HepG2 (cell line): Measurements from ENCODE around the gene CCDC93. TPM values are rescaled to one million over a fixed set of nuclear protein-coding genes. Genes with fewer than 3 reads are reported as not detected.

Experiments
- ATAC-seq: fragments of 200-7000 bp; cut with Tn5 transposase; 3 replicates; pipeline ENCODE4 v1.9.1; 2020; ENCODE audit warnings: mild to moderate bottlenecking, moderate library complexity
- BruUV-seq: library from RNA; stranded (reverse); fragments of 400-500 nt; replicated peaks from 2 replicates; lab custom pipeline; 2021; lab: Mats Ljungman, UMichigan
- CTCF ChIA-PET: fragments of 300-600 bp; formaldehyde crosslinking; extraction: SDS; loops from one replicate; lab custom pipeline; 2021; ENCODE audit warnings: low total read pairs, inconsistent platforms, low intra/inter-chr PET ratio; lab: Yijun Ruan, JAX
- POLR2A ChIA-PET: fragments of 350-600 bp; sonication (Branson Sonifier 250); formaldehyde crosslinking; loops from one replicate; lab custom pipeline; 2020; ENCODE audit warnings: antibody characterized with exemption, inconsistent platforms; lab: Yijun Ruan, JAX
- DNase-seq: peaks from one replicate; pipeline ENCODE4 v3.0.0-alpha.2; 2015; ENCODE audit warnings: low spot score
- FAIRE-seq: peaks from 3 replicates; lab custom pipeline; 2011; peaks lifted over from hg19 to GRCh38; lab: Jason Lieb, UNC
- H2AFZ ChIP-seq: one replicate; pipeline ENCODE4 v1.6.1; 2011; ENCODE audit warnings: low read length, inconsistent platforms
- H3K27ac ChIP-seq: fragments of 300-600 bp; 3 replicates; pipeline ENCODE4 v1.8.0; 2011; ENCODE audit warnings: mixed run types, mild to moderate bottlenecking, mixed read lengths, low read length, inconsistent platforms; ENCODE audit not compliant: insufficient read depth; ENCODE audit errors: extremely low read length
- H3K27me3 ChIP-seq, 2 experiments: fragments of 200-600 bp in 1 of 2; 2 replicates in 1 of 2; 3 replicates in 1 of 2; pipeline versions ENCODE4 v1.6.0 to v1.8.0; 2011; ENCODE audit warnings: low read length in 2 of 2, mild to moderate bottlenecking in 2 of 2, moderate library complexity in 2 of 2, inconsistent platforms in 1 of 2; ENCODE audit not compliant: insufficient read depth in 2 of 2, control insufficient read depth in 1 of 2
- H3K36me3 ChIP-seq, 2 experiments: fragments of 200-600 bp in 1 of 2; replicated peaks in 1 of 2; 2 replicates in 1 of 2; 3 replicates in 1 of 2; pipeline versions ENCODE4 v1.5.1 to v1.8.0; 2011; ENCODE audit warnings: low read length in 2 of 2, inconsistent platforms in 1 of 2; ENCODE audit not compliant: insufficient read depth in 2 of 2, control insufficient read depth in 1 of 2
- H3K4me1 ChIP-seq: 2 replicates; pipeline ENCODE4 v1.5.1; 2012; ENCODE audit warnings: low read length, inconsistent platforms; ENCODE audit not compliant: insufficient read depth
- H3K4me2 ChIP-seq: 2 replicates; pipeline ENCODE4 v1.6.0; 2011; ENCODE audit warnings: low read depth, low read length, inconsistent platforms
- H3K4me3 ChIP-seq, 3 experiments: fragments of 200-600 bp in 1 of 3; sonication (generic), shearing (Covaris generic) in 1 of 3; replicated peaks in 1 of 3; 2 replicates each; pipeline ENCODE4 v1.5.1; 2011 to 2016; ENCODE audit warnings: low read length in 3 of 3, inconsistent platforms in 2 of 3, low read depth in 2 of 3, mild to moderate bottlenecking in 2 of 3, control low read depth in 1 of 3, mixed read lengths in 1 of 3; ENCODE audit not compliant: insufficient read depth in 1 of 3
- H3K79me2 ChIP-seq: one replicate; pipeline ENCODE4 v1.6.1; 2011; ENCODE audit warnings: low read length, inconsistent platforms; ENCODE audit not compliant: insufficient read depth
- H3K9ac ChIP-seq: 2 replicates; pipeline ENCODE4 v1.6.0; 2011; ENCODE audit warnings: mild to moderate bottlenecking, low read depth, low read length, inconsistent platforms; ENCODE audit not compliant: insufficient read depth
- H3K9me3 ChIP-seq: 2 replicates; pipeline ENCODE4 v1.5.1; 2012; ENCODE audit warnings: mild to moderate bottlenecking, low read length
- H4K20me1 ChIP-seq: 2 replicates; pipeline ENCODE4 v1.6.0; 2011; ENCODE audit warnings: inconsistent platforms, mild to moderate bottlenecking, low read length, moderate library complexity; ENCODE audit not compliant: insufficient read depth
- CTCF ChIP-seq: sonication (generic); formaldehyde crosslinking; IDR thresholded peaks from 2 replicates; pipeline ENCODE4 v1.5.0; 2020; ENCODE audit warnings: mild to moderate bottlenecking, missing genetic modification reagents, moderate library complexity
- MATR3 ChIP-seq: sonication (generic); formaldehyde crosslinking; IDR thresholded peaks from 2 replicates; pipeline ENCODE4 v1.4.0; 2020; ENCODE audit warnings: missing genetic modification reagents
- MEF2D ChIP-seq: sonication (generic); formaldehyde crosslinking; IDR thresholded peaks from 2 replicates; pipeline ENCODE4 v1.5.1; 2020; ENCODE audit warnings: mild to moderate bottlenecking, missing genetic modification reagents
- RFX1 ChIP-seq: fragments of 450-650 bp; IDR thresholded peaks from 2 replicates; pipeline ENCODE4 v1.6.1; 2017
- ZNF317 ChIP-seq: sonication (generic); formaldehyde crosslinking; IDR thresholded peaks from 2 replicates; pipeline ENCODE4 v1.5.0; 2020; ENCODE audit warnings: mild to moderate bottlenecking, missing genetic modification reagents
- ZNF331 ChIP-seq: sonication (generic); formaldehyde crosslinking; IDR thresholded peaks from 2 replicates; pipeline ENCODE4 v1.4.0; 2020; ENCODE audit warnings: missing genetic modification reagents
- ZNF576 ChIP-seq: sonication (generic); formaldehyde crosslinking; IDR thresholded peaks from 2 replicates; pipeline ENCODE4 v1.4.0; 2020; ENCODE audit warnings: mild to moderate bottlenecking, missing genetic modification reagents
- ZNF597 ChIP-seq: sonication (generic); formaldehyde crosslinking; IDR thresholded peaks from 2 replicates; pipeline ENCODE4 v1.5.0; 2020; ENCODE audit warnings: missing genetic modification reagents
- ZNF800 ChIP-seq: sonication (generic); formaldehyde crosslinking; IDR thresholded peaks from 2 replicates; pipeline ENCODE4 v1.4.0; 2020; ENCODE audit warnings: missing genetic modification reagents
- WGBS: methylation state at CpG from one replicate; pipeline ENCODE4 v1.1.6; 2017; ENCODE audit warnings: low lambda C conversion rate; 5-methylcytosine and 5-hydroxymethylcytosine counted together
- in situ Hi-C: cut with HindIII; loops from 2 replicates; pipeline ENCODE4 v1.10.0; 2017; ENCODE audit warnings: low pct_unique_long_range_greater_than_20kb; ENCODE audit not compliant: extremely low pct_ligation_motif_present
- intact Hi-C: fragments of 100-400 bp; cut with micrococcal nuclease; formaldehyde crosslinking; loops from one replicate; pipeline ENCODE4 v1.10.0; 2022; ENCODE audit not compliant: unreplicated experiment
- polyA plus RNA-seq, 8 experiments: library from polyadenylated mRNA; depleted of rRNA in 3 of 8; stranded (reverse) in 7 of 8; unstranded in 1 of 8; fragments of >200 nt; fragmentation: Illumina TruSeq in 4 of 8; extraction: Trizol in 4 of 8; gene quantifications; 2 replicates each; pipeline versions ENCODE4 v1.2.1 to v1.2.3, GENCODE V29; 2011 to 2016; ENCODE audit warnings: low read depth in 4 of 8, missing spikeins in 1 of 8, mixed read lengths in 1 of 8; ENCODE audit not compliant: insufficient read depth in 1 of 8
- total RNA-seq, 5 experiments: library from RNA; depleted of rRNA; stranded (reverse); fragments of >200 nt; fragmentation: Illumina TruSeq; extraction: Trizol; gene quantifications; 2 replicates each; pipeline ENCODE4 v1.2.3, GENCODE V29; 2016; ENCODE audit warnings: low read depth in 1 of 5
- TF ChIP-seq, protein P1 (sequence below): sonication (generic); formaldehyde crosslinking; IDR thresholded peaks from 2 replicates; pipeline ENCODE4 v1.4.0; 2020; ENCODE audit warnings: missing genetic modification reagents
- TF ChIP-seq, protein P2 (sequence below): sonication (generic); formaldehyde crosslinking; IDR thresholded peaks from 2 replicates; pipeline ENCODE4 v1.4.0; 2020; ENCODE audit warnings: missing genetic modification reagents

CCDC93 gene
- total and polyA plus RNA-seq, 2 of the 13 experiments (the other 11 are each of a cell fraction or from before 2014, with no cell fraction given), result 37.2 to 53.2 TPM

- TF ChIP-seq, protein P1, sequence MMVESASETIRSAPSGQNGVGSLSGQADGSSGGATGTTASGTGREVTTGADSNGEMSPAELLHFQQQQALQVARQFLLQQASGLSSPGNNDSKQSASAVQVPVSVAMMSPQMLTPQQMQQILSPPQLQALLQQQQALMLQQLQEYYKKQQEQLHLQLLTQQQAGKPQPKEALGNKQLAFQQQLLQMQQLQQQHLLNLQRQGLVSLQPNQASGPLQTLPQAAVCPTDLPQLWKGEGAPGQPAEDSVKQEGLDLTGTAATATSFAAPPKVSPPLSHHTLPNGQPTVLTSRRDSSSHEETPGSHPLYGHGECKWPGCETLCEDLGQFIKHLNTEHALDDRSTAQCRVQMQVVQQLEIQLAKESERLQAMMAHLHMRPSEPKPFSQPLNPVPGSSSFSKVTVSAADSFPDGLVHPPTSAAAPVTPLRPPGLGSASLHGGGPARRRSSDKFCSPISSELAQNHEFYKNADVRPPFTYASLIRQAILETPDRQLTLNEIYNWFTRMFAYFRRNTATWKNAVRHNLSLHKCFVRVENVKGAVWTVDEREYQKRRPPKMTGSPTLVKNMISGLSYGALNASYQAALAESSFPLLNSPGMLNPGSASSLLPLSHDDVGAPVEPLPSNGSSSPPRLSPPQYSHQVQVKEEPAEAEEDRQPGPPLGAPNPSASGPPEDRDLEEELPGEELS, result peak; percentile 94
Measured at GRCh38 chr2:117933884-117934354, 80.0 kb downstream of the CCDC93 start (continued).

DNA sequence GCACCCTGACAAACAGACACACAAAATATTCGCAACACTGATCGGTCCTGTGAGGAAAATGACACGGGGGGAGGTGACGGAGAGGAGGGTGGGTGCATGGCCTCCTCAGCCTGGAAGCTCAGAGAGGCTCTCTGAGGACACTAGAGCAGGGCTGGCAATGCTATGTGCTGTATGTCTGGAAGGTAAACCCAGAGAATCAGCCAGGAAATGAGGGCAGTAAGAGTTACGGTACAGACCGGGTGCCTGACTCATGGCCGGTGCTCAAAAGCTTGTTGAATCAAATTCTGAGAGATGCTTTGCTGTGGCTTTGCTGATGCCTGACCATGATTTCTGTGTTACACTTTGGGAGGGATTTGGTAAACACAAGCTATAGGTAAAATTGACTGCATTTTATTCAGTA lies 81.9 kb downstream of the CCDC93 start:
- ChIA-PET POLR2A (no interaction called here), CTCF (no interaction called here)
- peaks cover 20 to 55% of the 10 kb centered on the region in 2 experiments for H3K36me3 ChIP-seq
- H3K4me3 ChIP-seq, result no peak overlapping the region
- H3K4me1 ChIP-seq, result peaks cover 29% of the 10 kb centered on the region
- H4K20me1 ChIP-seq, result no peaks in the 10 kb centered on the region
- no peaks in the 10 kb centered on the region for H3K79me2 ChIP-seq
- no peak overlapping the region for H2AFZ ChIP-seq
- DNase-seq, result no peak
- WGBS, result 94% methylated on average over 7 of the region's 7 CpGs
- FAIRE-seq, result no peak
- no TSS peak for BruUV-seq
- no peaks in the 10 kb centered on the region for H3K9me3 ChIP-seq
- no peak overlapping the region for H3K4me2 ChIP-seq
- no peak for ATAC-seq
- H3K27me3 ChIP-seq, result no peaks in the 10 kb centered on the region
- H3K27ac ChIP-seq, result no peak overlapping the region
- in situ Hi-C loops, result loop anchor here (10.0 kb wide), 1 partner anchor 107 kb away; no protein-coding TSS in a partner anchor
- TF ChIP-seq MEF2D (CRISPR knock-in tag) (no peak), ZNF317 (CRISPR knock-in tag) (no peak), ZNF800 (CRISPR knock-in tag) (no peak), ZNF576 (CRISPR knock-in tag) (no peak), ZNF597 (no peak), CTCF (CRISPR knock-in tag) (no peak), RFX1 (no peak), ZNF331 (CRISPR knock-in tag) (no peak), MATR3 (no peak)
- TF ChIP-seq, protein P2, sequence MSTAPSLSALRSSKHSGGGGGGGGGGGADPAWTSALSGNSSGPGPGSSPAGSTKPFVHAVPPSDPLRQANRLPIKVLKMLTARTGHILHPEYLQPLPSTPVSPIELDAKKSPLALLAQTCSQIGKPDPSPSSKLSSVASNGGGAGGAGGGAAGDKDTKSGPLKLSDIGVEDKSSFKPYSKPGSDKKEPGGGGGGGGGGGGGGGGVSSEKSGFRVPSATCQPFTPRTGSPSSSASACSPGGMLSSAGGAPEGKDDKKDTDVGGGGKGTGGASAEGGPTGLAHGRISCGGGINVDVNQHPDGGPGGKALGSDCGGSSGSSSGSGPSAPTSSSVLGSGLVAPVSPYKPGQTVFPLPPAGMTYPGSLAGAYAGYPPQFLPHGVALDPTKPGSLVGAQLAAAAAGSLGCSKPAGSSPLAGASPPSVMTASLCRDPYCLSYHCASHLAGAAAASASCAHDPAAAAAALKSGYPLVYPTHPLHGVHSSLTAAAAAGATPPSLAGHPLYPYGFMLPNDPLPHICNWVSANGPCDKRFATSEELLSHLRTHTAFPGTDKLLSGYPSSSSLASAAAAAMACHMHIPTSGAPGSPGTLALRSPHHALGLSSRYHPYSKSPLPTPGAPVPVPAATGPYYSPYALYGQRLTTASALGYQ, result no peak
- TF ChIP-seq, all 625 proteins: peak for 0
- intact Hi-C loops, result no loop called here
- H3K9ac ChIP-seq, result no peak overlapping the region
